Kidney (tissue), 14 donors: ENCODE measurements around the gene L3MBTL4. TPM values are rescaled to one million over a fixed set of nuclear protein-coding genes. Genes with fewer than 3 reads are reported as not detected.
"Not testable (repeated sequence)": the region's sequence is repeated elsewhere in the genome, so short reads cannot be mapped to it uniquely, and the experiment has no call there.

ENCODE experiments used
- DNase-seq, 5 donors: peaks; one replicate each; pipeline ENCODE4 v3.0.0-alpha.2; 2013 to 2020
- FAIRE-seq: peaks from 2 replicates; lab custom pipeline; 2012; peaks lifted over from hg19 to GRCh38; lab: Jason Lieb, UNC
- H3K27ac ChIP-seq, 2 donors: one replicate each; pipeline ENCODE4 v1.7.0; 2013; ENCODE audit warnings: low read depth in 2 of 2, low read length in 2 of 2, inconsistent platforms in 1 of 2
- H3K27me3 ChIP-seq: one replicate; pipeline ENCODE4 v1.7.1; 2013; ENCODE audit warnings: low read length, inconsistent platforms; ENCODE audit not compliant: control insufficient read depth, insufficient read depth
- H3K36me3 ChIP-seq, 3 donors: one replicate each; pipeline versions ENCODE4 v1.7.0 to v1.7.1; 2013; ENCODE audit warnings: low read length in 3 of 3, control low read depth in 1 of 3, inconsistent platforms in 1 of 3; ENCODE audit not compliant: insufficient read depth in 3 of 3, control insufficient read depth in 2 of 3
- H3K4me1 ChIP-seq, 3 donors: one replicate each; pipeline versions ENCODE4 v1.7.0 to v1.7.1; 2013; ENCODE audit warnings: low read length in 3 of 3, inconsistent platforms in 1 of 3, low read depth in 1 of 3; ENCODE audit not compliant: control insufficient read depth in 2 of 3, insufficient read depth in 2 of 3
- H3K4me3 ChIP-seq, 3 donors: one replicate each; pipeline versions ENCODE4 v1.7.0 to v1.8.1; 2013; ENCODE audit warnings: low read length in 3 of 3, control low read depth in 1 of 3, inconsistent platforms in 1 of 3
- H3K9ac ChIP-seq, 3 donors: one replicate each; pipeline versions ENCODE4 v1.7.0 to v1.7.1; 2013; ENCODE audit warnings: low read length in 3 of 3, control low read depth in 1 of 3, inconsistent platforms in 1 of 3
- H3K9me3 ChIP-seq, 3 donors: one replicate each; pipeline versions ENCODE4 v1.7.0 to v1.7.1; 2013; ENCODE audit warnings: low read length in 3 of 3, control low read depth in 1 of 3, inconsistent platforms in 1 of 3; ENCODE audit not compliant: control insufficient read depth in 2 of 3, insufficient read depth in 1 of 3
- CTCF ChIP-seq: IDR thresholded peaks from 3 replicates; pipeline ENCODE4 v1.5.1; 2012; ENCODE audit warnings: mild to moderate bottlenecking, moderate library complexity, borderline replicate concordance; ENCODE audit not compliant: insufficient read depth; ENCODE audit errors: extremely low read depth
- intact Hi-C: fragments of 100-400 bp; cut with DNase I; formaldehyde crosslinking; loops from one replicate; pipeline ENCODE4 v1.11.1; 2022
- polyA plus RNA-seq: library from polyadenylated mRNA; stranded (reverse); fragments of 350-450 nt; fragmentation: Illumina TruSeq; extraction: RNeasy Lipid Tissue Mini Kit (QIAGEN cat#74804); gene quantifications from one replicate; pipeline ENCODE4 v1.2.3, GENCODE V29; 2014; ENCODE audit warnings: low read depth, low replicate concordance; ENCODE audit not compliant: insufficient read depth
- total RNA-seq: library from RNA; stranded (reverse); fragmentation: NEBNext Ultra II Directional; extraction: Animal tissue kit (Norgen Biotek cat#: 25700); gene quantifications from one replicate; pipeline ENCODE4 v1.2.1, GENCODE V29; 2021
- donor health status: control.
- donor health status: control.
- donor health status: control.
- donor health status: control.
- donor health status: control.
- donor health status: DM: yes; HTN: yes; CAD: no.
- donor health status: Normal renal cell carcinoma (clear cell type).

Gene L3MBTL4
- total and polyA plus RNA-seq, 2 donors from 2014 or later = 3.9 to 15.2 TPM

- no peak overlapping the region for H3K9ac ChIP-seq
- no peak for DNase-seq
- no peak for TF ChIP-seq CTCF
- no peaks in the 10 kb centered on the region for H3K27me3 ChIP-seq
- no peaks in the 10 kb centered on the region for H3K9me3 ChIP-seq
- no peak for FAIRE-seq
- peaks cover 0 to 3% (median 0%) of the 10 kb centered on the region in 3 donors for H3K4me1 ChIP-seq
- no peaks in the 10 kb centered on the region for H3K36me3 ChIP-seq
- no peak overlapping the region for H3K27ac ChIP-seq
- H3K4me3 ChIP-seq = peak overlapping the region in 2 of 3 donors; percentile 60 to 66
- intact Hi-C loops = no loop called here
These were observed 1.7 kb downstream of the L3MBTL4 start for GRCh38 chr18:6412933-6413472.

- no peaks in the 10 kb centered on the region for H3K9me3 ChIP-seq
- DNase-seq (peak in 2 of 5 donors; percentile 51 to 54), FAIRE-seq (no peak)
- H3K4me3 ChIP-seq = no peak overlapping the region
- H3K9ac ChIP-seq = no peak overlapping the region
- intact Hi-C loops = no loop called here
- no peak for TF ChIP-seq CTCF
- no peaks in the 10 kb centered on the region for H3K36me3 ChIP-seq
- no peak overlapping the region for H3K27ac ChIP-seq
- no peaks in the 10 kb centered on the region for H3K27me3 ChIP-seq
- H3K4me1 ChIP-seq = peaks cover 0 to 8% (median 8%) of the 10 kb centered on the region in 3 donors
These were observed 3.3 kb downstream of the L3MBTL4 start for GRCh38 chr18:6411382-6411781.

- intact Hi-C loops = no loop called here
- FAIRE-seq (no peak), DNase-seq (no peak)
- no peak for TF ChIP-seq CTCF
- no peaks in the 10 kb centered on the region for H3K27me3 ChIP-seq
- no peaks in the 10 kb centered on the region for H3K9me3 ChIP-seq
- no peak overlapping the region for H3K4me3 ChIP-seq
- no peak overlapping the region for H3K27ac ChIP-seq
- H3K36me3 ChIP-seq = no peaks in the 10 kb centered on the region
- H3K9ac ChIP-seq = no peak overlapping the region
- H3K4me1 ChIP-seq = peaks cover 0 to 16% (median 9%) of the 10 kb centered on the region in 3 donors
These were observed 4.8 kb downstream of the L3MBTL4 start for GRCh38 chr18:6409933-6410332.

GRCh38 chr18:6408543-6408942 is 6.2 kb downstream of the L3MBTL4 start:
- H3K27ac ChIP-seq, H3K9me3 ChIP-seq, FAIRE-seq, H3K36me3 ChIP-seq, DNase-seq, intact Hi-C loops, H3K9ac ChIP-seq, H3K27me3 ChIP-seq, H3K4me3 ChIP-seq: not testable (repeated sequence)
- H3K4me1 ChIP-seq = peaks cover 0 to 16% (median 9%) of the 10 kb centered on the region in 3 donors
